ENCODE data around the gene FOXK1.

- TF ChIP-seq CTCF (conservative IDR thresholded peaks at IDR 0.05; ENCODE audit: low read depth in 2 of 2) = no peak
- no peak for TF ChIP-seq CREB1 (CRISPR knock-in tag; IDR thresholded peaks at IDR 0.05; ENCODE audit: low read depth)
- no peak for TF ChIP-seq REST (IDR thresholded peaks at IDR 0.05; ENCODE audit: unreplicated experiment)
- no peak for TF ChIP-seq EZH2 (IDR thresholded peaks at IDR 0.05; ENCODE audit: low read depth, unreplicated experiment)
- TF ChIP-seq POLR2AphosphoS5 (IDR thresholded peaks at IDR 0.05; ENCODE audit: low read depth) = no peak
- no peak for TF ChIP-seq EZH2phosphoT487 (IDR thresholded peaks at IDR 0.05; ENCODE audit: unreplicated experiment)
- no peak for TF ChIP-seq STAT1 (IDR thresholded peaks at IDR 0.05; ENCODE audit: unreplicated experiment)
- TF ChIP-seq ETS1 (IDR thresholded peaks at IDR 0.05) = no peak
- TF ChIP-seq JUNB (IDR thresholded peaks at IDR 0.05; ENCODE audit: unreplicated experiment) = no peak
Measured at GRCh38 chr7:4808026-4808425, 125.9 kb downstream of the FOXK1 start.
